ENCODE results near the gene TMEM82. TPM values are rescaled to one million over a fixed set of nuclear protein-coding genes. Genes with fewer than 3 reads are reported as not detected.

The TMEM82 gene
- total RNA-seq, 1 donor from 2014 or later, result 4.9 TPM

DNA sequence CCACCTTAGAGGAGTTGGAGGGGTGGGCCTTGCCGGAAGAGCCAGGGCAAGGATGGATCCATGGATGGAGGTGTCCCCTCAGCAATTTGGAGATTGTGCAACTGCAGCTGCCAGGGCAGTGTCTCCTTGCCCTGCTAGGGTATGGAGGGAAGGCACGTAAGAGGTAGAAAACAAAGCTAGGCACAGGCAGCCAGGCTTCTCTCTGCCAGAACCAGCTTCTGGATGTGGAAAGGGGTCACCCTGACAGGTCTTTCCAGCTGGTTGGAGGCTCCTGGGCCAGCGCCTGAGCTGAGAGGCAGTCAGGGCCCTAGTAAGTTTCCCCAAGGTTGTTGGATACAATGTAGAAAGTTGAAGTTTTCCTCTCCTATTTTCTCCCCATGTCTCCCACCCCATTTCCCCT lies 21.4 kb upstream of the TMEM82 start:
- DNase-seq (ENCODE audit: low spot score), result no peak

GRCh38 chr1:15722411-15722810 lies 19.9 kb upstream of the TMEM82 start:
- DNase-seq (ENCODE audit: low spot score), result no peak

GRCh38 chr1:15722836-15723532 lies 19.3 kb upstream of the TMEM82 start:
- no peak for DNase-seq (ENCODE audit: low spot score)

GRCh38 chr1:15723631-15724246 lies 18.6 kb upstream of the TMEM82 start:
- no peak for DNase-seq (ENCODE audit: low spot score)

DNA sequence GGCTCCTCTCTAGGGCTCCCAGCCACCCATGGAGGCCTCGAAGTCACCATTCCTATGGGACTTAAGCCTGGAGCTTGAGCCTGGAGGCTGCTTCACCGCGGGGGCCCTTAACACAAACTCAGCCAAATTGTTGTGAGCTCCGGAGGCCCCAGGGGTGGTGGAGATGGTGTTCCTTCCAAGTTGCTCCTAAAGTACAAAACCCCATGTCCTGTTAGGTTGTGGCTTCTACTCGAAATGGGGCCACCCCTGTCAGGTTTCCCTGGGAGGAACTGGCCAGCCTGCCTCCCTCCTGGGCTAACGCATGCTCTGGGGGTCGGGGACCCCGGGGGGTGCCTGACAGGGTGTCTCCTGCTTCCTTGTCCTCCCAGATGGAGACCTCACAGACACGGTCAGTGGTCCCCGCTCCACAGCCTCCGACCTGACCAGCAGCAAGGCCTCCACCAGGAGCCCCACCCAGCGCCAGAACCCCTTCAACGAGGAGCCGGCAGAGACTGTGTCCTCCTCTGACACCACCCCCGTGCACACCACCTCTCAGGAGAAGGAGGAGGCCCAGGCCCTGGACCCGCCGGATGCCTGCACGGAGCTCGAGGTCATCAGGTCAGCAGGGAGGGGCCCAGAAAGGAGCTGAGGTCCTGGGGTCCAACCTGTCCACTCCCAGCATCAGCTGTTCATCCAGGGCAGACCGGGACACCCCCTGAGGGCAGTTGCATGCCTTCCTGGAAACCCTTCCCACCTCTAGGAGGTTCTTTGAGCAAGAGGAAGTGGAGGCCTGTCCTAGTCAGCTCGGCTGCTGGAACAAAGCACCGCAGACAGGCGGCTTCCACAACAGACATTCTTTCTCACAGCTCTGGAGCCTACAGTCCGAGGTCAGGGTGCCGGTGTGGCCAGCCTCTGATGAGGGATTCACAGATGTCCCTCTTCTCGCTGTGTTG lies 17.1 kb upstream of the TMEM82 start:
- DNase-seq (ENCODE audit: low spot score), result no peak

- no peak for DNase-seq (ENCODE audit: low spot score)
Measured at GRCh38 chr1:15726508-15726907, 15.8 kb upstream of the TMEM82 start.

- no peak for DNase-seq (ENCODE audit: low spot score)
Measured at GRCh38 chr1:15727021-15727420, 15.3 kb upstream of the TMEM82 start.

GRCh38 chr1:15727424-15727823 lies 14.9 kb upstream of the TMEM82 start:
- DNase-seq (ENCODE audit: low spot score), result no peak

DNA sequence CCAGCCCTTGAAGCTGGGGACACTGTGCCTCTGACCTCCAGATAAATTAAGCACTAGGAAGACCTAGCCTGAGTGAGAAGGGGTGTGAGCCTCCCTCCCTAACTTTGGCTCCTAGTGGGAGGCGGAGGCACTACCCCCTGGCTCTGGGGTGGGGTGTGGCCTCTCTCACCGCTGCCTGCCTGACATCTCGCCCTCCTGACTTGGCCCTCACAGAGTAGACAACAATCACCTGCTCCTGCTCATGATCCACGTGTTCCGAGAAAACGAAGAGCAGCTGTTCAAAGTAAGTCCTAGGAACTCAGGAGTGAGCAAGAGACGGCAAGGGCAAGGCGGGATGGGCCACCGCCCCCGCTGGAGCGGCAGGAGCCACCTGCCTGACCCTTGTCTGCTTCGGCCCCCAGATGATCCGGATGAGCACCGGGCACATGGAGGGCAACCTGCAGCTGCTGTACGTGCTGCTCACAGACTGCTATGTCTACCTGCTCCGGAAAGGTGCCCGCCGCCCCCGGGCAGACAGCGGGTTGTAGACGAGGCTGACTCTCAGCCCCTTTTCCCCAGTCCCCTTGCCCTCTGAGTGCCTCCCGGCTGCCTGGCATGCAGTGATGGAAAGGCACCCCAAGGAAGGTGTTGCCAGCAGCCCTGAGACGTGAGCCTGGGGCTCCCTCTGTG lies 14.3 kb upstream of the TMEM82 start:
- DNase-seq (ENCODE audit: low spot score), result no peak

DNA sequence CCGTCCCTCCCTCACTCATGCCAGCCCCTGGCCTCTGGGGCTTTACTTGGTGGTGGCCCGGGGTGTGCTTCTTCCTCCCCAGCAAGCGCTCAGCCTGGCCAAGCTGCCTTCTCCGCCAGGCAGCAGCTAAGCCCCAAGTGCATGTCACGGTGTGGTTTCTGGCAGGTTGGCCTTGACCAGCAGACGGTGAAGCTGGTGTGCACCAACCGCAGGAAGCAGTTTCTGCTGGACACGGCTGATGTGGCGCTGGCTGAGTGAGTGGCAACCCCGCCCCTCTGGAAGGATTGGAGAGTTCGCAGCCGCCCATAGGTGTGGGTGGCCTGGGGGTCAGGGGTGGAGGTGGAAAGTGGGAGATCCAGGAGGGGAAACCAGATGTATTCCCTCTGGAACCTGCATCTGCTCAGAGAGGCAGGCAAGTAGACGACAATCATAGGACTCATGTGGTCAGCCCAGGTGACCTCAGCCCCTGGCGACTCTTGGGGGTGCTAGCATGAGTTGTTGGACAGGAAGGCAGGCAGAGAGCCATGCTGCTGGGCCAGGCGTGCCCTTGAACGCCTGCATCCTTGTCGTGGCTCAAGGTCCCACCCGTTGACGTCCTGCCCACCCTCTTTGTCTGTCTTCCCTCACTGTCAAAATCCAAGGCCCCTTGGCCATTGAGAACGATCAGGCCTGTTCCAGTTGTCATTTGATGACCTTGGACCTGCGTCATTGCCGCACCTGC lies 13.2 kb upstream of the TMEM82 start:
- DNase-seq (ENCODE audit: low spot score), result no peak

DNA sequence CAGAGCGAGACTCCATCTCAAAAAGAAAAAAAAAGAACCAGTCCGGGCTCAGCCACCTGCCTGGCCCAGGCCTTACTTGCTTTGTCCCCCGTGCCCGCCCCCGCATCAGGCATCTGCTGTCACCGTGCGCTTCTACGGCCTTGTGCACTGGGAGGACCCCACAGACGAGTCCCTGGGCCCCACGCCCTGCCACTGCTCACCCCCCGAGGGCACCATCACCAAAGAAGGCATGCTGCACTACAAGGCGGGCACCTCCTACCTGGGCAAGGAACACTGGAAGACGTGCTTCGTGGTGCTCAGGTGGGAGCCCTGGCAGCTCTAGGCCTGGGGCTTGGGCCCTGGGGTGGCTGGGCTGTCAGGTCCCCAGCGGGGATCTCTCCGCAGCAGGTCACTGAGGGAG lies 11.9 kb upstream of the TMEM82 start:
- no peak for DNase-seq (ENCODE audit: low spot score)

DNA sequence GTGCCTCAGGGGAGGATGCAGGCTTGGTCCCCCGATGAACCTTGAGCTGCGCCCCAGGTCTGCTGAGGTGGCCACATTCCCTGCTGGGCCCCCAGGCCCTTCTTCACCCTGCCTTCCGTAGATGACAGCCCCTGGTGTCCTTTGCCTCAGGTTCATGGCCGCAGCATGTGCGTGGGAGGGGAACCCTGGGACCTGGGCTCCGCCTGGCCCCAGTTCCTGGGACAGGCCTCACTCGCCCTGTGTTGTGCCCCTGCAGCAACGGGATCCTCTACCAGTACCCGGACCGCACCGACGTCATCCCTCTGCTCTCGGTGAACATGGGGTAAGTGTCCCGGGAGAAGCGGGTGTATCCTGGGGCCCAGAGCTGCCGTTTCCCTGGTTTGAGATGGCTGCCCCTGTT lies 11.4 kb upstream of the TMEM82 start:
- DNase-seq (ENCODE audit: low spot score), result no peak

DNA sequence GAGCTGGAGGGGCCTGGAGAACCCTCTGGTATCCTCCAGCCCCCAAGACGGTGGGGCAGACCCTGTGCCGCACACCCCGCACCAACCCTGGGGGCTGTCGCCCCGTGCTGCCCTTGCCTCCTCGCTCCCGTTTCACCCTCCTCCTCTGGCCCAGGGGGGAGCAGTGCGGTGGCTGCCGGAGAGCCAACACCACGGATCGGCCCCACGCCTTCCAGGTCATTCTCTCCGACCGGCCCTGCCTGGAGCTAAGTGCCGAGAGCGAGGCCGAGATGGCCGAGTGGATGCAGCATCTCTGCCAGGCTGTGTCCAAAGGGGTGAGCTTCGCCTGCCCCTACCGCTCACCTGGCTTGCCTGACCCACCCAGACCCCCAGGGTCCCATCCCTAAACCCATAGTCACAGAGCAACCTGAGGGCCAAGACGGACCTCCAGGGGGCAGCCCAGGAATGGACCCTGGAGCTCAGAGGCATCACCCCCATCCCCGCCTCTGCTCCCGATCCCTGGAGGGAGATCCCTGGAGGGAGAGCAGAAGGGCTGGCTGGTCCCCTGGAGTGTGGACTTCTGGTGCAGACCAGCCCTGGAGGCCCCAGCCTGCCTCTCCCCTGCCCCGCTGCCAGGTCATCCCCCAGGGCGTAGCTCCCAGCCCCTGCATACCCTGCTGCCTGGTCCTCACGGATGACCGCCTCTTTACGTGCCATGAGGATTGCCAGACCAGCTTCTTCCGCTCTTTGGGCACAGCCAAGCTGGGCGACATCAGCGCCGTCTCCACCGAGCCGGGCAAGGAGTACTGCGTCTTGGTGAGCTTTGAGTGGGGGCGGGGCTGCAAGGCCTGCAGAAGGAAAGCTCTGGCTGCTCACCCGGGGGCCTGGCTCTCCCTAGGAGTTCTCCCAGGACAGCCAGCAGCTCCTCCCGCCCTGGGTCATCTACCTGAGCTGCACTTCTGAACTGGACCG lies 10.3 kb upstream of the TMEM82 start:
- no peak for DNase-seq (ENCODE audit: low spot score)

- DNase-seq (ENCODE audit: low spot score), result no peak
Measured at GRCh38 chr1:15732686-15733081, 9.6 kb upstream of the TMEM82 start.

DNA sequence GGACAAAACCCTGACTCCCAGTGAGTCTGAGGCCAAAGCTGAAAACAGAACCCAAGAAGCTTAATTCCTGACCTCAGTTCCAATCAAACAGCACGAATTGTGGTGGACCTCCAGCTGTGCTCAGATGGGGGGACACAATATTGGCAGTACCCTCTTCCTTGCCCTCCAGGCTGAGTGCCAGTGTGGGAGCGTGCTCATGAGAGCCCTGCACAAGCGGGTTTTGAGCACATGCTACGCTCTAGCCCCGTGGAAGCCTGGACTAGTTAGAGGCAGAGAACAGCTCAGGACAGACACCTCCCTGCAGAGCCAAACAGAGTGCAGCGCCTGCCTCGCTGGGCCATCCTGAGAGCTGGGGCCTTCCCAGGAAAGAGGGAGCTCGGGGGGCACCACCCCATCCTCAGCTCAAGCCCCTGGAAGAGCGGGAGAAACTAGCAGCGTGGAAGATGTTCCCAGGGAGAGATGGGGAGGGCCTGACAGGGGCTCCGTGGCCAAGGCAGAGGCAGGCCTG lies 9.0 kb upstream of the TMEM82 start:
- DNase-seq (ENCODE audit: low spot score), result no peak

DNA sequence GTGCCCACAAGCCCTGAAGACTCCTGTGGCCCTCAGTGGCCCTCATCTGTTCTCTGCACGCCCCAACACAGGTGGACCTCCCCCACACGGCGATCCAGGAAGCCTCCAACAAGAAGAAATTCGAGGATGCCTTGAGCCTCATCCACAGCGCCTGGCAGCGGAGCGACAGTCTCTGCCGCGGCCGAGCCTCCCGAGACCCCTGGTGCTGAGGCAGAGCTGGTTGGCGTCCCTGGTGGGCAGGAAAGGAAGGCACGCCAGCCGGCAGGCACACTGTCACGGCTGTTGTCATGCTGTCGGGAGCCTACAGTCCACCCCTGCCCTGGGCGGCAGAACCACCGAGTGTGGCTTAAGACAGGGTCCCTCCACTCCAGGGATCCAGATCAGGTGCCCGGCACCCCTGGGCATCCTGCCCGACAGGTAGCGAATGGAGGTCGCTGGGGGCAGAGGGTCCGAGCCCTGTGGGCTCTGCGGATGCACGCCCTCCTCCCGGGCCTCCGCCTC lies 8.5 kb upstream of the TMEM82 start:
- DNase-seq (ENCODE audit: low spot score), result no peak

- DNase-seq (ENCODE audit: low spot score), result no peak
Measured at GRCh38 chr1:15734296-15734695, 8.0 kb upstream of the TMEM82 start.

DNA sequence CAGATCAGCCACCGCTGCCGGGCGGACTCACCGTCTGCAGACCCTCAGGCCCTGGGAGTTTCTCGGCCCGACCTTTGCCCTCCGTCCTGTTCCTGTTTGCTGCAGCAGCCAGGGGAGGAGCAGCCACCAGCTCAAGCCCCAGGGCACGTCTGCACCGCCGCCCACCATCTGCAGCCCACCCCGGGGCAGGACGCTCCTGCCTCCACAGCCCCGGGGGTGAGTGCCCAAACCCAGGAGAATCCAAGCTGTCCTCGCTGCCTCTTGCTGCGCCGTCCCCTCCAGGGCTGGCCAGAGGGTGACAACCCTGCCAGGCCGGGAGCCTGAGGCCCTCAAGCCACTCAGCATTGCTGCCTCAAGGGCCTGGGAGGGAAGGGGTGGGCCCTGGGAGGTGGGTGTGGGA lies 7.4 kb upstream of the TMEM82 start:
- no peak for DNase-seq (ENCODE audit: low spot score)

- DNase-seq (ENCODE audit: low spot score), result no peak
Measured at GRCh38 chr1:15735304-15736037, 6.8 kb upstream of the TMEM82 start.
